Muscle of leg (tissue), 11 donors: ENCODE measurements around the gene ADCY7. TPM values are rescaled to one million over a fixed set of nuclear protein-coding genes. Genes with fewer than 3 reads are reported as not detected.

Experiments
- DNase-seq: peaks from one replicate; pipeline ENCODE4 v3.0.0; 2013
- H3K27ac ChIP-seq: one replicate; pipeline ENCODE4 v1.5.1; 2013; ENCODE audit warnings: mild to moderate bottlenecking, low read length, control low read depth
- H3K27me3 ChIP-seq: one replicate; pipeline ENCODE4 v1.6.1; 2013; ENCODE audit warnings: low read length; ENCODE audit not compliant: control insufficient read depth, insufficient read depth
- H3K36me3 ChIP-seq: one replicate; pipeline ENCODE4 v1.6.1; 2013; ENCODE audit warnings: low read length; ENCODE audit not compliant: control insufficient read depth, insufficient read depth
- H3K4me1 ChIP-seq: one replicate; pipeline ENCODE4 v1.6.1; 2013; ENCODE audit warnings: low read length; ENCODE audit not compliant: control insufficient read depth, insufficient read depth
- H3K4me3 ChIP-seq: one replicate; pipeline ENCODE4 v1.5.1; 2013; ENCODE audit warnings: low read length, control low read depth
- H3K9me3 ChIP-seq: replicated peaks from 2 replicates; pipeline ENCODE4 v1.6.1; 2013; ENCODE audit warnings: low read depth, low read length; ENCODE audit not compliant: control insufficient read depth
- WGBS: methylation state at CpG from one replicate; pipeline ENCODE4 v1.1.5; 2013; ENCODE audit warnings: missing lambda C conversion rate; ENCODE audit not compliant: insufficient coverage; 5-methylcytosine and 5-hydroxymethylcytosine counted together
- polyA plus RNA-seq, 8 donors: library from polyadenylated mRNA; unstranded; fragments of 120-200 nt; gene quantifications; one replicate each; pipeline versions ENCODE4 v1.2.1 to v1.2.3, GENCODE V29; 2013; ENCODE audit warnings: inconsistent platforms in 1 of 8, low replicate concordance in 1 of 8; ENCODE audit not compliant: insufficient read length in 8 of 8, insufficient read depth in 1 of 8
- total RNA-seq: library from RNA; stranded (reverse); fragments of 120-200 nt; gene quantifications from one replicate; pipeline ENCODE4 v1.2.4, GENCODE V29; 2013

ADCY7 gene
- total and polyA plus RNA-seq, 9 donors: 6.5 to 11.9 (median 7.6) TPM

- no peak overlapping the region for H3K27ac ChIP-seq
- 81% methylated on average over 2 of the region's 2 CpGs for WGBS
- H3K36me3 ChIP-seq: no peaks in the 10 kb centered on the region
- no peak for DNase-seq
- H3K9me3 ChIP-seq: no peaks in the 10 kb centered on the region
- H3K4me1 ChIP-seq: peaks cover 6% of the 10 kb centered on the region
- no peak overlapping the region for H3K4me3 ChIP-seq
- H3K27me3 ChIP-seq: no peaks in the 10 kb centered on the region
Observed at GRCh38 chr16:50273382-50273690, 7.0 kb downstream of the ADCY7 start.

GRCh38 chr16:50273888-50274325 is 7.6 kb downstream of the ADCY7 start:
- no peak for DNase-seq
- WGBS: 55% methylated on average over 13 of the region's 13 CpGs
- Histone ChIP-seq H3K27me3 (no peaks in the 10 kb centered on the region), H3K4me3 (peak overlapping the region; percentile 25), H3K9me3 (no peaks in the 10 kb centered on the region), H3K27ac (peak overlapping the region; percentile 7), H3K4me1 (peaks cover 6% of the 10 kb centered on the region), H3K36me3 (no peaks in the 10 kb centered on the region)

GRCh38 chr16:50274326-50275097 is 8.2 kb downstream of the ADCY7 start:
- H3K4me3 ChIP-seq: peak overlapping the region; percentile 25
- H3K27me3 ChIP-seq: no peaks in the 10 kb centered on the region
- WGBS: 68% methylated on average over 10 of the region's 18 CpGs
- no peak for DNase-seq
- H3K4me1 ChIP-seq: peaks cover 6% of the 10 kb centered on the region
- peak overlapping the region; percentile 7 for H3K27ac ChIP-seq
- no peaks in the 10 kb centered on the region for H3K9me3 ChIP-seq
- no peaks in the 10 kb centered on the region for H3K36me3 ChIP-seq

DNA sequence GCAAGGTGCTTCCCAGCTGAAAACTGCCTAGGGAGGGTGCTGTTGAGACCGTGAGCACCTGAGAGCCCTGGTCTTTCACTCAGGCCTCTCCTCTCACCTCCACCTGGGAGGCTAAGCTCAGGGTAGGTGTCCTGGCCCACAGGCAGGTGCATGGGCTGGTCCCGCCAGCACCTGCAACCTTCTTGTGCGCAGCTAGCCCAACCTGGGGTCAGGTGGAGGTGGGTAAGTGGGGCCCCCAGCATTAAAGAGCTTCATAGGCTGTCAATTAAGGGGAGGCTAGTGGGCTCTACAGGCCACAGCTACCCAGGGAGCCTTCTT is 8.7 kb downstream of the ADCY7 start:
- no peak overlapping the region for H3K27ac ChIP-seq
- H3K9me3 ChIP-seq: no peaks in the 10 kb centered on the region
- WGBS: 53% methylated on average over 2 of the region's 3 CpGs
- DNase-seq: no peak
- peaks cover 6% of the 10 kb centered on the region for H3K4me1 ChIP-seq
- peak overlapping the region; percentile 13 for H3K4me3 ChIP-seq
- no peaks in the 10 kb centered on the region for H3K27me3 ChIP-seq
- H3K36me3 ChIP-seq: no peaks in the 10 kb centered on the region

DNA sequence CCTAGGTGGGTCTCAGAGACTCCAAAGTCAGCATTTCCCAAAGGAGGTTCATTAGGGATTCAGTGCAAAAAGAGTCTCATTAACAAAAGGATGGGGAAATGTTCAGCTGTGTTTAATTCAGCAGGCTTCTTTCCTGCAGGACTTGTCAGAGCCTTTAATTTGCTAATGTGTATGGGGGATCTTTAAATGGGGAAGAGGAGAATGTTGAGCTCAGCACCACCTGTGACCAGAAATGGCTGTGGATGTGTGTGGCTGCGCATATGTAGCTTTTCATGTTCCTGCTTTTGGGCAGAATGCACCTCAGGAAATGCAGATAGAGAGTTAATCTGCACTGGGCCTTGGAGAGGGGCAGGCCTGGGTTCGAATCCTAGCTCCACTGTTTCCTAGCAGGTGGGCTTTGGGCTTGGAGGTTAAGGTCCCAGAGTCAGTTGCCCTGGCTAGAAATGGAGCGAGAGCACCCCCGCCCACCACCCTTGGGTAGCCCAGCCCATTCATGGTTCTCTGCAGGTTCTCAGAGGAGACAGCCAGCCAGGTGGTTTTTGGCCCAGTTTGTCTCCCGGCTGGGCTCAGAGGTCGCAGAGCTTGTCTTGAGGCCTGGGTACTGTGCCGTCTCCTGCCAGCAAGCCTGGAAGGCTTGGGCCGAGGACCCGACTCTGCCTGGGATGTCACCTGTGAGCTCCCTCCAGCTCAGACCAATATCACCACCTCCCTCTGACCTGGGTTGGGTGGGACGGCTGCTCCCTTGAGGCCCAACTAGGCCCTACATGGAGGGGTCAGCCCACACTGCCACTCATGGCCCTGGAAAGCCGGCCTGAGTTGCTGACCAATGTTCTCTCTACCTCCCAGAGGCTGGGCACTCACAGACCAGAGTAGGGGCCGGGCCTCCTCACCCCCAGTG is 9.3 kb downstream of the ADCY7 start:
- peaks cover 6% of the 10 kb centered on the region for H3K4me1 ChIP-seq
- H3K4me3 ChIP-seq: no peak overlapping the region
- WGBS: 81% methylated on average over 8 of the region's 12 CpGs
- H3K27me3 ChIP-seq: no peaks in the 10 kb centered on the region
- H3K36me3 ChIP-seq: no peaks in the 10 kb centered on the region
- peaks cover 2% of the 10 kb centered on the region for H3K9me3 ChIP-seq
- no peak for DNase-seq
- H3K27ac ChIP-seq: no peak overlapping the region

GRCh38 chr16:50276326-50276640 is 9.9 kb downstream of the ADCY7 start:
- H3K4me3 ChIP-seq: no peak overlapping the region
- H3K36me3 ChIP-seq: no peaks in the 10 kb centered on the region
- H3K9me3 ChIP-seq: peaks cover 3% of the 10 kb centered on the region
- no peak overlapping the region for H3K27ac ChIP-seq
- DNase-seq: no peak
- WGBS: no CpG with 5 or more reads among the region's 2 CpGs
- peaks cover 8% of the 10 kb centered on the region for H3K4me1 ChIP-seq
- H3K27me3 ChIP-seq: no peaks in the 10 kb centered on the region

DNA sequence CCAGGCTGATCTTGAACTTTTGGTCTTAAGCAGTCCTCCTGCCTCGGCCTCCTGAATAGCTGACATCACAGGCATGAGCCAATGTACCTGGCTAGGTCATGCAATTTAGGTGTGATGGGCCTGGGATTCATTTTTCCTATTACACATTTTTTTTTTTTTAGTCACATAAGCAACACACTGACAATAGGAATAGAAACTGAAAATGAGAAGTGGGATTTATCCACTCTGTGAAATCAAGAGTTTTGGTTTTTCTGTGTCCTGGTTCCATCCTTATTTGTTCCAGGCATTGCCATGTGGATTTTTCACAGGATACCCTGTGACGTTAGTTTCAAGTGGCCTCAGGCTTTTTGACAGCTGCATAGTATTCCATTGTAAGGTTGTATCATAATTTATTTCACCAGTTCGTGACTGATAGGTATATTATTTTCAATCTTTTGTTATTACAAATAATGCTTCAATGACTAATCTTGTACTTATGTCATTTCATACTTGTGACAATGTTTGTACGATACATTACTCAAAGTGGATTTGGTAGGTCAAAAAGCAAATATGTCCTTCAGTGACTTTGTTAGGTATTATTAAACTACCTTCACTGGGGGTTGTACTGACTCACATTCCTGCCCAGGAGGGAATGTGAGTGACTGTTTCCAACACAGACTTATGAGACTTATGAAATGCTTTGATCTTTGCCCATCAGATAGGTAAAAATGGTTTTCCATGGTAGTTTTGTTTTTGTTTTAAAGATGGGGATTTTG is 10.6 kb downstream of the ADCY7 start:
- peaks cover 12% of the 10 kb centered on the region for H3K4me1 ChIP-seq
- WGBS: no CpG with 5 or more reads among the region's 4 CpGs

DNA sequence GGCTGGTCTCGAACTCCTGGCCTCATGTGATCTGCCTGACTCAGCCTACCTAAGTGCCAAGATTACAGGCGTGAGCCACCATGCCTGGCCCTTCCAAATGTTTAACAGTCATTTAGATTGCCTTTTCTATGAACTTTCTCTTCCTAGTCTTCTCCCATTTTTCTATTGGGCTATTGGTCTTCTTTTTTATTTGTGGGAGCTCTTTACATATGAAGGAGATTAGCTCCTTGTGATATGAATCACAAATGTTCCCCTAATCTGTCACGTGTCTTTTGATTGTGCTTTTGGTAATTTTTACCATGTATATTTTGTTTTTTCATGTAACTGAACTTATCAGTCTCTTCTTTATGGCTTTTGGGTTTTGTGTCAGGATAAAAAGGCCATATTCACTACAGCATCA is 11.9 kb downstream of the ADCY7 start:
- DNase-seq: no peak
- Histone ChIP-seq H3K4me1 (peaks cover 20% of the 10 kb centered on the region), H3K27ac (no peak overlapping the region), H3K4me3 (no peak overlapping the region), H3K36me3 (no peaks in the 10 kb centered on the region), H3K27me3 (no peaks in the 10 kb centered on the region), H3K9me3 (peaks cover 3% of the 10 kb centered on the region)
- WGBS: 83% methylated on average over 1 of the region's 3 CpGs

More for the DNA sequence above, 10.6 kb downstream of the ADCY7 start:
- Histone ChIP-seq H3K27ac (no peak overlapping the region), H3K36me3 (no peaks in the 10 kb centered on the region), H3K27me3 (no peaks in the 10 kb centered on the region), H3K9me3 (peaks cover 3% of the 10 kb centered on the region), H3K4me3 (no peak overlapping the region)
- no peak for DNase-seq

GRCh38 chr16:50279504-50279865 is 13.1 kb downstream of the ADCY7 start:
- H3K27me3 ChIP-seq: no peaks in the 10 kb centered on the region
- H3K27ac ChIP-seq: no peak overlapping the region
- no peak overlapping the region for H3K4me3 ChIP-seq
- no peak for DNase-seq
- WGBS: 42% methylated on average over 2 of the region's 2 CpGs
- H3K9me3 ChIP-seq: peaks cover 3% of the 10 kb centered on the region
- no peaks in the 10 kb centered on the region for H3K36me3 ChIP-seq
- H3K4me1 ChIP-seq: peaks cover 26% of the 10 kb centered on the region

GRCh38 chr16:50280932-50281331 is 14.6 kb downstream of the ADCY7 start:
- H3K4me1 ChIP-seq: peaks cover 31% of the 10 kb centered on the region
- no peak overlapping the region for H3K27ac ChIP-seq
- H3K27me3 ChIP-seq: no peaks in the 10 kb centered on the region
- H3K9me3 ChIP-seq: peaks cover 3% of the 10 kb centered on the region
- no peaks in the 10 kb centered on the region for H3K36me3 ChIP-seq
- no peak overlapping the region for H3K4me3 ChIP-seq
- DNase-seq: no peak
- WGBS: 91% methylated on average over 5 of the region's 5 CpGs
